CD4-positive, alpha-beta T cell (primary cell): ENCODE data around the gene MLC1. TPM values are rescaled to one million over a fixed set of nuclear protein-coding genes. Genes with fewer than 3 reads are reported as not detected.

Experiments used
- ATAC-seq: fragments of 200-7000 bp; cut with Tn5 transposase; one replicate; pipeline ENCODE4 v1.10.0; 2022; ENCODE audit warnings: mild to moderate bottlenecking; ENCODE audit not compliant: poor library complexity
- CTCF ChIA-PET: fragments of 350-600 bp; sonication (Branson Sonifier 250); formaldehyde crosslinking; loops from one replicate; lab custom pipeline; 2021; ENCODE audit warnings: antibody characterized with exemption, inconsistent platforms; lab: Charles Lee
- POLR2A ChIA-PET: fragments of 350-600 bp; sonication (Branson Sonifier 250); formaldehyde crosslinking; loops from one replicate; lab custom pipeline; 2021; ENCODE audit warnings: antibody characterized with exemption, inconsistent platforms; lab: Charles Lee
- DNase-seq, 14 experiments: peaks; one replicate each; pipeline ENCODE4 v3.0.0-alpha.2; 2013 to 2020; ENCODE audit warnings: mixed read lengths in 2 of 14
- H3K27ac ChIP-seq, 2 donors: one replicate each; pipeline versions ENCODE4 v1.5.1 to v1.7.0; 2013; ENCODE audit warnings: low read length in 2 of 2, low read depth in 1 of 2, mild to moderate bottlenecking in 1 of 2
- H3K27me3 ChIP-seq, 2 experiments: 1 replicate in 1 of 2; 2 replicates in 1 of 2; pipeline versions ENCODE4 v1.6.1 to v1.7.0; 2013; ENCODE audit warnings: low read length in 2 of 2, control low read depth in 1 of 2, mild to moderate bottlenecking in 1 of 2, moderate library complexity in 1 of 2; ENCODE audit not compliant: insufficient read depth in 2 of 2, control insufficient read depth in 1 of 2
- H3K36me3 ChIP-seq: one replicate; pipeline ENCODE4 v1.6.1; 2013; ENCODE audit warnings: low read length, control low read depth; ENCODE audit not compliant: insufficient read depth
- H3K4me1 ChIP-seq: one replicate; pipeline ENCODE4 v1.6.1; 2013; ENCODE audit warnings: low read length, control low read depth; ENCODE audit not compliant: insufficient read depth
- H3K4me3 ChIP-seq: one replicate; pipeline ENCODE4 v1.5.1; 2013; ENCODE audit warnings: mild to moderate bottlenecking, low read length, moderate library complexity
- H3K9me3 ChIP-seq, 2 experiments: 1 replicate in 1 of 2; 2 replicates in 1 of 2; pipeline versions ENCODE4 v1.6.1 to v1.7.0; 2013; ENCODE audit warnings: low read length in 2 of 2, mild to moderate bottlenecking in 2 of 2, control low read depth in 1 of 2, moderate library complexity in 1 of 2; ENCODE audit not compliant: control insufficient read depth in 1 of 2, insufficient read depth in 1 of 2
- H3K27ac Mint-ChIP-seq: one replicate; pipeline ENCODE4 v1.8.0; 2020; ENCODE audit warnings: mixed read lengths
- H3K27me3 Mint-ChIP-seq: one replicate; pipeline ENCODE4 v1.8.0; 2021; ENCODE audit warnings: mixed read lengths
- H3K36me3 Mint-ChIP-seq: one replicate; pipeline ENCODE4 v1.8.0; 2021; ENCODE audit warnings: low read depth, mixed read lengths
- H3K4me1 Mint-ChIP-seq: one replicate; pipeline ENCODE4 v1.8.0; 2021; ENCODE audit warnings: low read depth, mixed read lengths
- H3K4me3 Mint-ChIP-seq: one replicate; pipeline ENCODE4 v1.8.0; 2020; ENCODE audit warnings: mild to moderate bottlenecking, mixed read lengths
- H3K9me3 Mint-ChIP-seq: one replicate; pipeline ENCODE4 v1.8.0; 2020; ENCODE audit warnings: mixed read lengths
- CTCF ChIP-seq: fragments of 200-600 bp; IDR thresholded peaks from one replicate; pipeline ENCODE4 v1.8.0; 2022; ENCODE audit warnings: antibody characterized with exemption, mild to moderate bottlenecking
- intact Hi-C, 2 experiments: fragments of 100-400 bp; cut with DNase I in 1 of 2; cut with micrococcal nuclease in 1 of 2; formaldehyde crosslinking; loops; one replicate each; pipeline versions ENCODE4 v1.15.1 to v1.9.0; 2023 to 2025; cut with DNase I, micrococcal nuclease
- total RNA-seq, 174 experiments: library from RNA in 2 of 174; stranded (reverse) in 2 of 174; gene quantifications; one replicate each; pipeline ENCODE4 v1.2.3 and lab custom pipeline; 2021 to 2026

Gene MLC1
- total RNA-seq, 2 experiments from 2014 or later: 0.16 TPM; not detected in 1

DNA sequence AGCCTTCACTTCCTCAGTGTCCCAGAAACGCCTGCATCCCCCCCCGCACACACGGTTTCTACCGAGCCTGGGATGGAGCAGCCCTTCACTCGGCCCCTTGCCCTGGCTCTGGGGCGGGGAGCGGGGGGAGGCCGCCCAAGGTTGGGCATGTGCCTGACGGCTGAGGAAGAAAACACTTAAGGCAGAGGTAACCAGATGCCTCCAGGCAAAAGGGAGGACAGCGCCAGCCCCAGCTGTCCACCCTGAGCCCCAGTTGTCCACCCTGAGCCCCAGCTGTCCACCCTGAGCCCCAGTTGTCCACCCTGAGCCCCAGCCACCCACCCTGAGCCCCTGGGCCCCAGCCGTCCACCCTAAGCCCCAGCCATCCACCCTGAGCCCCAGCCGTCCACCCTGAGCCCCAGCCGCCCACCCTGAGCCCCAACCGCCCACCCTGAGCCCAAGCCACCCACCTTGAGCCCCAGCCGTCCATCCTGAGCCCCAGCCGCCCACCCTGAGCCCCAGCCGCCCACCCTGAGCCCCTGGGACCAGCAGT, 23.3 kb downstream of the MLC1 start:
- Histone ChIP-seq H3K4me3 (no peak overlapping the region), H3K4me1 (no peaks in the 10 kb centered on the region), H3K36me3 (no peaks in the 10 kb centered on the region), H3K27me3 (peaks cover 17 to 30% of the 10 kb centered on the region in 2 experiments), H3K9me3 (no peaks in the 10 kb centered on the region), H3K27ac (no peak overlapping the region)
- H3K27ac Mint-ChIP-seq: no peak overlapping the region
- intact Hi-C loops: no loop called here
- ATAC-seq: no peak
- ChIA-PET CTCF (no interaction called here), POLR2A (no interaction called here)
- H3K4me1 Mint-ChIP-seq: no peaks in the 10 kb centered on the region
- DNase-seq: no peak
- no peaks in the 10 kb centered on the region for H3K36me3 Mint-ChIP-seq
- H3K9me3 Mint-ChIP-seq: no peaks in the 10 kb centered on the region
- H3K4me3 Mint-ChIP-seq: no peak overlapping the region
- H3K27me3 Mint-ChIP-seq: peaks cover 21% of the 10 kb centered on the region
- no peak for TF ChIP-seq CTCF

DNA sequence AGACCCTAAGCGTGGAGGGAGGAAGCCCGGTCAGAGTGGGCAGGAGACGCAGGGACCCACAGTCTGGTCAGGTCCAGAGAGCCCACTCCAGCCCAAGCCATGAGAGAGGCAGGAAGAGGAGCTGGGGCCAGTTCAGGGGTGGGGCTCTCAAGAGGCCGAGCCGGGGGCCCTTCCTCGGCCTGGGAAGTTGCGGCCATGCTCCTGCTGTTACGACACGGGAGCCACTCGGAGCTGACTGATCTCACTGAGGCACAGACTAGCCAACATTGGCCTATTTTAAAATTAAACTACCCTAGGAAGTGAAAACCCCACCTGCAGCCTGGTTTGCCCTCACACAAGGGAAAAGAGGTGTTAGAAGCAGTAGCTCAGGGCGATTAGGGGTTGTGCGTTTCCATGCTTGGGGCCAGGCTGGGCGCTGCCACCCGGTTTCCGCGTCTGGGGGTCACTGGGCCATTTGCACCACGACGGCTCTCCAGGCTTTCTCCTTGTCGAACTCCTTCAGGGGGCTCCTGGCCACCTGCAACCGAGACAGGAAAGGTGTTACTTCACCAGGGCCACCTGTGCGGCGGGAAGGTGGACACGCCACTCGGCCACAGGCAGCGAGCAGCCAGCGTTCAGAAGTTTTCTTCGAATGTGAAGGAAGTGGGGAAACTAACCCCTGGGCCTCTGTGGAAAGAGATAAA, 23.9 kb downstream of the MLC1 start:
- peaks cover 26% of the 10 kb centered on the region for H3K27me3 Mint-ChIP-seq
- ChIA-PET POLR2A (no interaction called here), CTCF (no interaction called here)
- no peak for TF ChIP-seq CTCF
- H3K4me1 Mint-ChIP-seq: no peaks in the 10 kb centered on the region
- H3K9me3 ChIP-seq: no peaks in the 10 kb centered on the region
- H3K4me1 ChIP-seq: no peaks in the 10 kb centered on the region
- no peak overlapping the region for H3K27ac Mint-ChIP-seq
- H3K36me3 Mint-ChIP-seq: no peaks in the 10 kb centered on the region
- no peak for ATAC-seq
- no peaks in the 10 kb centered on the region for H3K36me3 ChIP-seq
- peaks cover 23 to 36% of the 10 kb centered on the region in 2 experiments for H3K27me3 ChIP-seq
- H3K9me3 Mint-ChIP-seq: no peaks in the 10 kb centered on the region
- intact Hi-C loops: no loop called here
- no peak for DNase-seq
- no peak overlapping the region for H3K27ac ChIP-seq
- H3K4me3 Mint-ChIP-seq: no peak overlapping the region
- no peak overlapping the region for H3K4me3 ChIP-seq

DNA sequence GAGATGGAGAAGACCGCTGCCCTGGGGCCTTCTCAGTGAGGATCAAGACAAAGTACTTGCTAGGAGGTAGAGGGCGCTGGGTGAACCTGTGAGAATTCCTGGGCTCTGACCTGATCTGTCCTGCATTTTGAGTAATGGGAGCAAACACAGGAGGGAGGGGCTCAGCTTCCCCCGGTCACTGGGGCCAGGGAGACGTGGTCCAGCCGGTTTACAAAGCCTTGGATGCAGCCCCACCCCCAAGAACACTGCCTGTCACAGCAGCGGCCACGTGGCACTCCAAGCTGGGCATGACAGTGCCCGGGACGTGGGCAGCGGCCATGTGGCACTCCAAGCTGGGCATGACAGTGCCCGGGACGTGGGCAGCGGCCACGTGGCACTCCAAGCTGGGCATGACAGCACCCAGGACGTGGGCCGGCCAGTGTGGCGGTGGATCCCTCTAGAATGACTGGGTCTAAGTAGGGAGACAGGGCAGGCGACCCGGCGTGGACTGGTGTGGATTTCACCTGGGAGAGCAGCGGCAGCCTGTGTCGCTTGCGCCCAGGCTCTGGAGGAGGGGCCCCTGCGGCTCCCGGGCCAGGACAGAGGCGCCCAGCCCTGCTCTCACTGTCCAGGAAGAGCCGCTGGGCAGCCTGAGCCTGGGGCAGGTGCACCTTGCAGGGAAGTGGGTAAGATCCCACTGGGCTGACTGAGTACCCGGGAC, 24.6 kb downstream of the MLC1 start:
- H3K4me1 Mint-ChIP-seq: no peaks in the 10 kb centered on the region

More for the DNA sequence above, 24.6 kb downstream of the MLC1 start:
- H3K9me3 ChIP-seq: no peaks in the 10 kb centered on the region
- intact Hi-C loops: no loop called here
- H3K4me3 Mint-ChIP-seq: no peak overlapping the region
- H3K9me3 Mint-ChIP-seq: no peaks in the 10 kb centered on the region
- ChIA-PET CTCF (no interaction called here), POLR2A (no interaction called here)
- ATAC-seq: no peak
- no peak for TF ChIP-seq CTCF
- H3K27ac ChIP-seq: no peak overlapping the region
- H3K36me3 Mint-ChIP-seq: no peaks in the 10 kb centered on the region
- no peaks in the 10 kb centered on the region for H3K4me1 ChIP-seq
- peaks cover 24 to 36% of the 10 kb centered on the region in 2 experiments for H3K27me3 ChIP-seq
- H3K36me3 ChIP-seq: no peaks in the 10 kb centered on the region
- DNase-seq: no peak
- H3K27ac Mint-ChIP-seq: no peak overlapping the region
- H3K27me3 Mint-ChIP-seq: peaks cover 33% of the 10 kb centered on the region
- H3K4me3 ChIP-seq: no peak overlapping the region
